Measurements from ENCODE around the gene PRPSAP1.

The PRPSAP1 gene

GRCh38 chr17:76270770-76271668 lies 82.7 kb downstream of the PRPSAP1 start:
- TF ChIP-seq, protein P1, sequence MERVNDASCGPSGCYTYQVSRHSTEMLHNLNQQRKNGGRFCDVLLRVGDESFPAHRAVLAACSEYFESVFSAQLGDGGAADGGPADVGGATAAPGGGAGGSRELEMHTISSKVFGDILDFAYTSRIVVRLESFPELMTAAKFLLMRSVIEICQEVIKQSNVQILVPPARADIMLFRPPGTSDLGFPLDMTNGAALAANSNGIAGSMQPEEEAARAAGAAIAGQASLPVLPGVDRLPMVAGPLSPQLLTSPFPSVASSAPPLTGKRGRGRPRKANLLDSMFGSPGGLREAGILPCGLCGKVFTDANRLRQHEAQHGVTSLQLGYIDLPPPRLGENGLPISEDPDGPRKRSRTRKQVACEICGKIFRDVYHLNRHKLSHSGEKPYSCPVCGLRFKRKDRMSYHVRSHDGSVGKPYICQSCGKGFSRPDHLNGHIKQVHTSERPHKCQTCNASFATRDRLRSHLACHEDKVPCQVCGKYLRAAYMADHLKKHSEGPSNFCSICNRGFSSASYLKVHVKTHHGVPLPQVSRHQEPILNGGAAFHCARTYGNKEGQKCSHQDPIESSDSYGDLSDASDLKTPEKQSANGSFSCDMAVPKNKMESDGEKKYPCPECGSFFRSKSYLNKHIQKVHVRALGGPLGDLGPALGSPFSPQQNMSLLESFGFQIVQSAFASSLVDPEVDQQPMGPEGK (CRISPR knock-in tag; IDR thresholded peaks at IDR 0.05; ENCODE audit: borderline replicate concordance): no peak
- TF ChIP-seq TOX (CRISPR knock-in tag; IDR thresholded peaks at IDR 0.05; ENCODE audit: borderline replicate concordance) (no peak), OSR1 (CRISPR knock-in tag; IDR thresholded peaks at IDR 0.05) (no peak)
- ATAC-seq: no peak

DNA sequence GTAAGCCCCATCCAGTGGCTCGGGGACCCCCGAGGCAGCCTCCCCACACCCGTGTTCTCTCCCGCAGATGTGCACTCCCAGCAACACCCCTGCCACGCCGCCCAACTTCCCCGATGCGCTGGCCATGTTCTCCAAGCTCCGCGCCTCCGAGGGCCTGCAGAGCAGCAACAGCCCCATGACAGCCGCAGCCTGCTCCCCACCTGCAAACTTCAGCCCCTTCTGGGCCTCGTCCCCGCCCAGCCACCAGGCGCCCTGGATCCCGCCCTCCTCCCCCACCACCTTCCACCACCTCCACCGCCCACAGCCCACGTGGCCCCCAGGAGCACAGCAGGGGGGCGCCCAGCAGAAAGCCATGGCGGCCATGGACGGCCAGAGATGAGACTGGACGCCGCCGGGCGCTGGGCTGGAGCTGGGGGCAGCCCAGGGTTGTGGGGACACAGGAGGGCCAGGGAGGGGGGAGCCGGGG lies 83.6 kb downstream of the PRPSAP1 start:
- no peak for TF ChIP-seq BACH2 (CRISPR knock-in tag; IDR thresholded peaks at IDR 0.05; ENCODE audit: borderline replicate concordance)
- TF ChIP-seq, protein P2, sequence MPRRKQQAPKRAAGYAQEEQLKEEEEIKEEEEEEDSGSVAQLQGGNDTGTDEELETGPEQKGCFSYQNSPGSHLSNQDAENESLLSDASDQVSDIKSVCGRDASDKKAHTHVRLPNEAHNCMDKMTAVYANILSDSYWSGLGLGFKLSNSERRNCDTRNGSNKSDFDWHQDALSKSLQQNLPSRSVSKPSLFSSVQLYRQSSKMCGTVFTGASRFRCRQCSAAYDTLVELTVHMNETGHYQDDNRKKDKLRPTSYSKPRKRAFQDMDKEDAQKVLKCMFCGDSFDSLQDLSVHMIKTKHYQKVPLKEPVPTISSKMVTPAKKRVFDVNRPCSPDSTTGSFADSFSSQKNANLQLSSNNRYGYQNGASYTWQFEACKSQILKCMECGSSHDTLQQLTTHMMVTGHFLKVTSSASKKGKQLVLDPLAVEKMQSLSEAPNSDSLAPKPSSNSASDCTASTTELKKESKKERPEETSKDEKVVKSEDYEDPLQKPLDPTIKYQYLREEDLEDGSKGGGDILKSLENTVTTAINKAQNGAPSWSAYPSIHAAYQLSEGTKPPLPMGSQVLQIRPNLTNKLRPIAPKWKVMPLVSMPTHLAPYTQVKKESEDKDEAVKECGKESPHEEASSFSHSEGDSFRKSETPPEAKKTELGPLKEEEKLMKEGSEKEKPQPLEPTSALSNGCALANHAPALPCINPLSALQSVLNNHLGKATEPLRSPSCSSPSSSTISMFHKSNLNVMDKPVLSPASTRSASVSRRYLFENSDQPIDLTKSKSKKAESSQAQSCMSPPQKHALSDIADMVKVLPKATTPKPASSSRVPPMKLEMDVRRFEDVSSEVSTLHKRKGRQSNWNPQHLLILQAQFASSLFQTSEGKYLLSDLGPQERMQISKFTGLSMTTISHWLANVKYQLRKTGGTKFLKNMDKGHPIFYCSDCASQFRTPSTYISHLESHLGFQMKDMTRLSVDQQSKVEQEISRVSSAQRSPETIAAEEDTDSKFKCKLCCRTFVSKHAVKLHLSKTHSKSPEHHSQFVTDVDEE (CRISPR knock-in tag; IDR thresholded peaks at IDR 0.05): no peak
- TF ChIP-seq TOX (CRISPR knock-in tag; IDR thresholded peaks at IDR 0.05; ENCODE audit: borderline replicate concordance): no peak
- no peak for TF ChIP-seq OSR1 (CRISPR knock-in tag; IDR thresholded peaks at IDR 0.05)
- TF ChIP-seq, protein P3, sequence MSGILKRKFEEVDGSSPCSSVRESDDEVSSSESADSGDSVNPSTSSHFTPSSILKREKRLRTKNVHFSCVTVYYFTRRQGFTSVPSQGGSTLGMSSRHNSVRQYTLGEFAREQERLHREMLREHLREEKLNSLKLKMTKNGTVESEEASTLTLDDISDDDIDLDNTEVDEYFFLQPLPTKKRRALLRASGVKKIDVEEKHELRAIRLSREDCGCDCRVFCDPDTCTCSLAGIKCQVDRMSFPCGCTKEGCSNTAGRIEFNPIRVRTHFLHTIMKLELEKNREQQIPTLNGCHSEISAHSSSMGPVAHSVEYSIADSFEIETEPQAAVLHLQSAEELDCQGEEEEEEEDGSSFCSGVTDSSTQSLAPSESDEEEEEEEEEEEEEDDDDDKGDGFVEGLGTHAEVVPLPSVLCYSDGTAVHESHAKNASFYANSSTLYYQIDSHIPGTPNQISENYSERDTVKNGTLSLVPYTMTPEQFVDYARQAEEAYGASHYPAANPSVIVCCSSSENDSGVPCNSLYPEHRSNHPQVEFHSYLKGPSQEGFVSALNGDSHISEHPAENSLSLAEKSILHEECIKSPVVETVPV (CRISPR knock-in tag; IDR thresholded peaks at IDR 0.05): no peak
- TF ChIP-seq, protein P1 (CRISPR knock-in tag; IDR thresholded peaks at IDR 0.05; ENCODE audit: borderline replicate concordance): no peak
- TF ChIP-seq GLIS3 (CRISPR knock-in tag; IDR thresholded peaks at IDR 0.05): no peak
- TF ChIP-seq ZC3H10 (CRISPR knock-in tag; IDR thresholded peaks at IDR 0.05): no peak
- no peak for TF ChIP-seq ZNF565 (CRISPR knock-in tag; conservative IDR thresholded peaks at IDR 0.05; ENCODE audit: low read depth)
- TF ChIP-seq SNAI2 (CRISPR knock-in tag; IDR thresholded peaks at IDR 0.05): no peak
- TF ChIP-seq ZNF70 (CRISPR knock-in tag; IDR thresholded peaks at IDR 0.05): no peak
- no peak for TF ChIP-seq PPARA (CRISPR knock-in tag; IDR thresholded peaks at IDR 0.05; ENCODE audit: borderline replicate concordance)
- no peak for TF ChIP-seq ISL1 (CRISPR knock-in tag; IDR thresholded peaks at IDR 0.05)
- TF ChIP-seq ESRRG (CRISPR knock-in tag; IDR thresholded peaks at IDR 0.05): no peak
- TF ChIP-seq TCF4 (CRISPR knock-in tag; IDR thresholded peaks at IDR 0.05; ENCODE audit: borderline replicate concordance): no peak
- no peak for TF ChIP-seq RARB (CRISPR knock-in tag; IDR thresholded peaks at IDR 0.05)
- TF ChIP-seq ZFP30 (CRISPR knock-in tag; IDR thresholded peaks at IDR 0.05): no peak
- TF ChIP-seq ARNTL (CRISPR knock-in tag; IDR thresholded peaks at IDR 0.05; ENCODE audit: borderline replicate concordance, low read depth): no peak
- TF ChIP-seq ZFP3 (CRISPR knock-in tag; IDR thresholded peaks at IDR 0.05): no peak
- no peak for TF ChIP-seq ZNF8 (CRISPR knock-in tag; IDR thresholded peaks at IDR 0.05)
- ATAC-seq: no peak

Measured in SK-N-SH treated with all-trans-retinoic acid at 6 μM for 48 hours (cell line).